ENCODE measurements around the gene AOC3. TPM values are rescaled to one million over a fixed set of nuclear protein-coding genes. Genes with fewer than 3 reads are reported as not detected.

Gene AOC3
- total and polyA plus RNA-seq, 2 of the 13 experiments (the other 11 are each of a cell fraction or from before 2014, with no cell fraction given): 8.7 to 51.7 TPM

DNA sequence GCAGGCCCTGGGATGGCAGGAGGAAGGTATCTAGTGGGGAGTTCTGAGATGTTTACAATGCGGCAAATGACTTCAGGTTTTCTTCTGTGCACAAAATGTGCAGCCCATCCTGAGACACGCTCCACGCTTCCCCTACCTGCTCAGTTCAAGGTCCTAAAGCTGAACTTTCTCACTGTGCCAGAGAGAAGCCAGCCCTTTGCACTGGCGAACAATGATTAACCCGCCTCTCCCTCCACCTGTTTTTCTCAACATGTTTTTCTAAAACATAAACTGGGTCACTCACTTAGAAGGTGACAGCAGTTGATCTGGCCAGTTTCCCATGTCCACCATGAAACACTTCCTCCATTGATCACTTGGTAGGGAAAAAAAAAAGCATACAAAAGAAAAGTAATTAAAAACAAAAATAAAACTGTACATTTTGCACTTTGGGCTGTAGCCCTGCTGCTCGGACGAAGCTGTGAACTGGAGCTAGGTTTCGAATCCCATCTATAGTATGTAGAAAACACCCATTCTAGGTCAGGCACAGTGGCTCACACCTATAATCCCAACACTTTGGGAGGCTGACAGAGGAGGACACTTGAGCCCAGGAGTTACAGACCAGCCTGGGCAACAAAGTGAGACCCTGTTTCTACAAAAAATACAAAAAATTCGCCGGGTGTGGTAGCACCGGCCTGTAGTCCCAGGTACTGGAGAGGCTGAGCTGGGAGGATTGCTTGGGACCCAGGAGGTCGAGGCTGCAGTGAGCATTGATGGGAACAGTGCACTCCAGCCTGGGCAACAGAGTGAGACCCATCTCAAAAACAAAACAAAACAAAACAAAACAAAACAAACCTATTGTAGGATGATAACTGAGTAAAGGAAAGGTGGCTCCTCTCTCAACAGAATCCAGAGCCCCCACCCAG is 43.5 kb downstream of the AOC3 start (continued):
- peak; percentile 71; the same call in 1 of the 2 replicates for TF ChIP-seq MEIS1 (CRISPR knock-in tag; IDR thresholded peaks at IDR 0.05; ENCODE audit: borderline replicate concordance)
- TF ChIP-seq ZBTB10 (CRISPR knock-in tag; IDR thresholded peaks at IDR 0.05; ENCODE audit: borderline replicate concordance): no peak
- TF ChIP-seq CREM (IDR thresholded peaks at IDR 0.05): peak; percentile 79
- TF ChIP-seq CREM (CRISPR knock-in tag; IDR thresholded peaks at IDR 0.05): no peak
- no peak for TF ChIP-seq ATF1 (CRISPR knock-in tag; IDR thresholded peaks at IDR 0.05)
- no peak; the same call in 1 of the 2 replicates for TF ChIP-seq ZNF556 (CRISPR knock-in tag; IDR thresholded peaks at IDR 0.05; ENCODE audit: borderline replicate concordance)
- peak; percentile 70 for TF ChIP-seq ASH2L (IDR thresholded peaks at IDR 0.05; ENCODE audit: insufficient read length, low read depth, low read length)
- TF ChIP-seq ZNF333 (CRISPR knock-in tag; IDR thresholded peaks at IDR 0.05; ENCODE audit: borderline replicate concordance): no peak
- peak; percentile 70; the same call in 1 of the 2 replicates for TF ChIP-seq ZNF652 (CRISPR knock-in tag; IDR thresholded peaks at IDR 0.05; ENCODE audit: borderline replicate concordance, low read depth)
- no peak for TF ChIP-seq NR3C1 (CRISPR knock-in tag; IDR thresholded peaks at IDR 0.05)
- TF ChIP-seq HMGA1 (CRISPR knock-in tag; conservative IDR thresholded peaks at IDR 0.05): no peak
- TF ChIP-seq ZSCAN22 (CRISPR knock-in tag; IDR thresholded peaks at IDR 0.05): no peak
- TF ChIP-seq HIVEP1 (CRISPR knock-in tag; IDR thresholded peaks at IDR 0.05): no peak; the same call in 1 of the 2 replicates
- peak; percentile 93 for TF ChIP-seq PHF21A (CRISPR knock-in tag; IDR thresholded peaks at IDR 0.05)
- peak; percentile 61 for TF ChIP-seq CCDC6 (CRISPR knock-in tag; IDR thresholded peaks at IDR 0.05)
- TF ChIP-seq ESRRA (CRISPR knock-in tag; IDR thresholded peaks at IDR 0.05; ENCODE audit: low read depth): peak; percentile 94
- TF ChIP-seq HOXA3 (CRISPR knock-in tag; IDR thresholded peaks at IDR 0.05): peak; percentile 84
- no peak for TF ChIP-seq FOXO4 (CRISPR knock-in tag; conservative IDR thresholded peaks at IDR 0.05)
- TF ChIP-seq HNRNPUL1 (IDR thresholded peaks at IDR 0.05; ENCODE audit: low read depth, low read length): no peak
- TF ChIP-seq, protein P1, sequence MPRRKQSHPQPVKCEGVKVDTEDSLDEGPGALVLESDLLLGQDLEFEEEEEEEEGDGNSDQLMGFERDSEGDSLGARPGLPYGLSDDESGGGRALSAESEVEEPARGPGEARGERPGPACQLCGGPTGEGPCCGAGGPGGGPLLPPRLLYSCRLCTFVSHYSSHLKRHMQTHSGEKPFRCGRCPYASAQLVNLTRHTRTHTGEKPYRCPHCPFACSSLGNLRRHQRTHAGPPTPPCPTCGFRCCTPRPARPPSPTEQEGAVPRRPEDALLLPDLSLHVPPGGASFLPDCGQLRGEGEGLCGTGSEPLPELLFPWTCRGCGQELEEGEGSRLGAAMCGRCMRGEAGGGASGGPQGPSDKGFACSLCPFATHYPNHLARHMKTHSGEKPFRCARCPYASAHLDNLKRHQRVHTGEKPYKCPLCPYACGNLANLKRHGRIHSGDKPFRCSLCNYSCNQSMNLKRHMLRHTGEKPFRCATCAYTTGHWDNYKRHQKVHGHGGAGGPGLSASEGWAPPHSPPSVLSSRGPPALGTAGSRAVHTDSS (CRISPR knock-in tag; conservative IDR thresholded peaks at IDR 0.05): no peak
- TF ChIP-seq, protein P2, sequence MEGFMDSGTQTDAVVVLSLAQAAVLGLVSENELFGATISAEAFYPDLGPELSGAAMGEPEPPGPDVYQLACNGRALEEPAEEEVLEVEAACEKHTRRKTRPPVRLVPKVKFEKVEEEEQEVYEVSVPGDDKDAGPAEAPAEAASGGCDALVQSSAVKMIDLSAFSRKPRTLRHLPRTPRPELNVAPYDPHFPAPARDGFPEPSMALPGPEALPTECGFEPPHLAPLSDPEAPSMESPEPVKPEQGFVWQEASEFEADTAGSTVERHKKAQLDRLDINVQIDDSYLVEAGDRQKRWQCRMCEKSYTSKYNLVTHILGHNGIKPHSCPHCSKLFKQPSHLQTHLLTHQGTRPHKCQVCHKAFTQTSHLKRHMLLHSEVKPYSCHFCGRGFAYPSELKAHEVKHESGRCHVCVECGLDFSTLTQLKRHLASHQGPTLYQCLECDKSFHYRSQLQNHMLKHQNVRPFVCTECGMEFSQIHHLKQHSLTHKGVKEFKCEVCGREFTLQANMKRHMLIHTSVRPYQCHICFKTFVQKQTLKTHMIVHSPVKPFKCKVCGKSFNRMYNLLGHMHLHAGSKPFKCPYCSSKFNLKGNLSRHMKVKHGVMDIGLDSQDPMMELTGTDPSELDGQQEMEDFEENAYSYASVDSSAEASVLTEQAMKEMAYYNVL (CRISPR knock-in tag; IDR thresholded peaks at IDR 0.05; ENCODE audit: borderline replicate concordance): peak; percentile 98
- TF ChIP-seq ZNF225 (CRISPR knock-in tag; IDR thresholded peaks at IDR 0.05): no peak

Measured in HepG2 (cell line).